Nephron progenitor cell (in vitro differentiated cells): ENCODE results near the gene OTOA.
"Not testable (repeated sequence)": the region's sequence is repeated elsewhere in the genome, so short reads cannot be mapped to it uniquely, and the experiment has no call there.

Experiments used
- DNase-seq: peaks from one replicate; pipeline ENCODE4 v3.0.0; 2021
- H3K27ac Mint-ChIP-seq: 2 replicates; pipeline ENCODE4 v1.8.0; 2021; ENCODE audit warnings: mild to moderate bottlenecking, moderate library complexity, mixed read lengths
- H3K27me3 Mint-ChIP-seq: 2 replicates; pipeline ENCODE4 v1.8.0; 2021; ENCODE audit warnings: mild to moderate bottlenecking, low read depth, mixed read lengths; ENCODE audit not compliant: poor library complexity
- H3K36me3 Mint-ChIP-seq: 2 replicates; pipeline ENCODE4 v1.8.0; 2021; ENCODE audit warnings: low read depth, mixed read lengths
- H3K4me1 Mint-ChIP-seq: 2 replicates; pipeline ENCODE4 v1.8.0; 2021; ENCODE audit warnings: mixed read lengths
- H3K4me3 Mint-ChIP-seq: 2 replicates; pipeline ENCODE4 v1.8.0; 2021; ENCODE audit warnings: mild to moderate bottlenecking, moderate library complexity, mixed read lengths
- H3K9me3 Mint-ChIP-seq: 2 replicates; pipeline ENCODE4 v1.8.0; 2021; ENCODE audit warnings: mild to moderate bottlenecking, moderate library complexity, mixed read lengths
- CTCF ChIP-seq: fragments of 200-600 bp; sonication (generic); IDR thresholded peaks from 2 replicates; pipeline ENCODE4 v1.5.0; 2021; ENCODE audit warnings: antibody characterized with exemption

Gene OTOA

GRCh38 chr16:21664801-21665492 is 1.2 kb downstream of the OTOA start:
- Mint-ChIP-seq H3K27me3 (peaks cover 27% of the 10 kb centered on the region), H3K9me3 (peaks cover 6% of the 10 kb centered on the region), H3K36me3 (peaks cover 11% of the 10 kb centered on the region), H3K4me1 (peaks cover 17% of the 10 kb centered on the region), H3K27ac (no peak overlapping the region), H3K4me3 (no peak overlapping the region)
- no peak for TF ChIP-seq CTCF
- DNase-seq, result no peak

- DNase-seq, result no peak
- H3K27ac Mint-ChIP-seq, result peak overlapping the region; percentile 98
- peaks cover 17% of the 10 kb centered on the region for H3K4me1 Mint-ChIP-seq
- H3K27me3 Mint-ChIP-seq, result peaks cover 34% of the 10 kb centered on the region
- H3K9me3 Mint-ChIP-seq, result peaks cover 6% of the 10 kb centered on the region
- no peak overlapping the region for H3K4me3 Mint-ChIP-seq
- peaks cover 5% of the 10 kb centered on the region for H3K36me3 Mint-ChIP-seq
- no peak for TF ChIP-seq CTCF
Measured at GRCh38 chr16:21666772-21667171, 3.0 kb downstream of the OTOA start.

- no peak for TF ChIP-seq CTCF
- H3K27ac Mint-ChIP-seq, result no peak overlapping the region
- H3K4me1 Mint-ChIP-seq, result peaks cover 17% of the 10 kb centered on the region
Measured at GRCh38 chr16:21667575-21667974, 3.8 kb downstream of the OTOA start.

GRCh38 chr16:21673469-21673868 is 9.7 kb downstream of the OTOA start:
- no peak overlapping the region for H3K4me3 Mint-ChIP-seq
- no peaks in the 10 kb centered on the region for H3K4me1 Mint-ChIP-seq

More at GRCh38 chr16:21667575-21667974, 3.8 kb downstream of the OTOA start:
- peaks cover 30% of the 10 kb centered on the region for H3K27me3 Mint-ChIP-seq
- H3K9me3 Mint-ChIP-seq, result peaks cover 6% of the 10 kb centered on the region
- H3K4me3 Mint-ChIP-seq, result no peak overlapping the region
- peaks cover 5% of the 10 kb centered on the region for H3K36me3 Mint-ChIP-seq
- DNase-seq, result no peak

GRCh38 chr16:21674456-21674855 is 10.7 kb downstream of the OTOA start:
- not testable (repeated sequence) for H3K36me3 Mint-ChIP-seq, H3K4me1 Mint-ChIP-seq, DNase-seq, H3K27ac Mint-ChIP-seq, H3K4me3 Mint-ChIP-seq
- peaks cover 36% of the 10 kb centered on the region for H3K27me3 Mint-ChIP-seq
- peaks cover 17% of the 10 kb centered on the region for H3K9me3 Mint-ChIP-seq

More at GRCh38 chr16:21673469-21673868, 9.7 kb downstream of the OTOA start:
- Mint-ChIP-seq H3K36me3 (no peaks in the 10 kb centered on the region), H3K27ac (no peak overlapping the region), H3K9me3 (peaks cover 17% of the 10 kb centered on the region), H3K27me3 (peaks cover 29% of the 10 kb centered on the region)
- TF ChIP-seq CTCF, result no peak
- DNase-seq, result no peak

- DNase-seq, H3K36me3 Mint-ChIP-seq, H3K27ac Mint-ChIP-seq, H3K4me1 Mint-ChIP-seq, H3K4me3 Mint-ChIP-seq, H3K9me3 Mint-ChIP-seq: not testable (repeated sequence)
- H3K27me3 Mint-ChIP-seq, result peaks cover 32% of the 10 kb centered on the region
Measured at GRCh38 chr16:21680714-21681113, 16.9 kb downstream of the OTOA start.

- DNase-seq, result no peak
- Mint-ChIP-seq H3K36me3 (no peaks in the 10 kb centered on the region), H3K27ac (no peak overlapping the region), H3K9me3 (no peaks in the 10 kb centered on the region), H3K4me1 (no peaks in the 10 kb centered on the region), H3K4me3 (no peak overlapping the region), H3K27me3 (peaks cover 17% of the 10 kb centered on the region)
- no peak for TF ChIP-seq CTCF
Measured at GRCh38 chr16:21683184-21683583, 19.4 kb downstream of the OTOA start.
